Activated naive CD4-positive, alpha-beta T cell treated with anti-CD3 and anti-CD28 coated beads, Interleukin-2, amount 50 U/mL, for 72 hours (primary cell): ENCODE results near the gene GSG1L2. TPM values are rescaled to one million over a fixed set of nuclear protein-coding genes. Genes with fewer than 3 reads are reported as not detected.

Experiments used
- ATAC-seq, 2 donors: fragments of 150-1000 bp; cut with Tn5 transposase; 2 replicates each; pipeline ENCODE4 v1.10.0; 2021; ENCODE audit warnings: mild to moderate bottlenecking in 2 of 2, moderate library complexity in 2 of 2
- DNase-seq, 2 donors: peaks; one replicate each; pipeline ENCODE4 v3.0.0; 2021 to 2022; ENCODE audit warnings: low spot score in 2 of 2
- H3K27ac Mint-ChIP-seq, 2 donors: one replicate each; pipeline ENCODE4 v1.8.0; 2022; ENCODE audit warnings: mild to moderate bottlenecking in 2 of 2, mixed read lengths in 2 of 2
- H3K36me3 Mint-ChIP-seq, 2 donors: one replicate each; pipeline ENCODE4 v1.8.0; 2022; ENCODE audit warnings: mixed read lengths in 2 of 2
- H3K9me3 Mint-ChIP-seq, 2 donors: one replicate each; pipeline ENCODE4 v1.8.0; 2022; ENCODE audit warnings: mixed read lengths in 2 of 2
- total RNA-seq, 2 donors: library from RNA; stranded (reverse); gene quantifications; one replicate each; pipeline ENCODE4 v1.2.3, GENCODE V29; 2022

The GSG1L2 gene
- total RNA-seq, 2 donors from 2014 or later, result not detected

DNA sequence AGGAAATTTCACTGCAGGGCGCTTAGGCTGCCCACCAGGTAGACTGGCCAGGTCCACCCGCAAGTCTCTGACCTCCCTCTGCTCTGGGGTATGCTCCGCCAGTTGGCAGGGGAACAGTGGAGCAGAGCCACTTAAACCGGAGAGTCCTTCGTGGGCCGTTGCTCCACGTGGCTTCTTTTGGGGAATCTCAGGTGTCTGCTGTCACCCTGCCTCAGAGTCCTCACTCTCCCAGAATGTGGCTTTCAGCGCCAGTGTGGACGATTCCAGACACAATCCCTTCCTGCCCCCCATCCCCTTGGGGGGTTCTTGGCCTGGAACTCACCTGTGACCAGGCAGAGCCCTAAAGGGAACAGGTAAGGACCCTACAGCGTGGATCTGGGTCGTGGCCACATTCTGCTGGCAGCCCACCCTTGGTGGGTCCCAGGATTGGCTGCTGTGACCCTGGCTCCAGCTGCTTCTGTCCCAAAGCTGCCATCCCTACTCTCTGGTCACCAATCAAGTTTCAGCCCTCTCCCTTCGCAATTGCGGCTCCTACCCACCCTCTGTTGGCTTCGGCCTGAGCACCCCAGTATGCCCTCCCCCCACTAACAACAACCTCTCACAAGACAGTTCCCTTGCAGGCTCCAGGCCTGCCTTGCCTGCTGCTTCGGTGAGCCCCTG lies 52.7 kb downstream of the GSG1L2 start:
- no peaks in the 10 kb centered on the region for H3K36me3 Mint-ChIP-seq
- ATAC-seq (no peak), DNase-seq (no peak)
- no peaks in the 10 kb centered on the region for H3K9me3 Mint-ChIP-seq
- no peak overlapping the region for H3K27ac Mint-ChIP-seq

- DNase-seq, result peak in 1 of 2 donors; percentile 8
- H3K36me3 Mint-ChIP-seq, result no peaks in the 10 kb centered on the region
- no peaks in the 10 kb centered on the region for H3K9me3 Mint-ChIP-seq
- no peak overlapping the region for H3K27ac Mint-ChIP-seq
- peak; percentile 18 to 51 for ATAC-seq
Measured at GRCh38 chr17:9768381-9768934, 53.4 kb downstream of the GSG1L2 start.

DNA sequence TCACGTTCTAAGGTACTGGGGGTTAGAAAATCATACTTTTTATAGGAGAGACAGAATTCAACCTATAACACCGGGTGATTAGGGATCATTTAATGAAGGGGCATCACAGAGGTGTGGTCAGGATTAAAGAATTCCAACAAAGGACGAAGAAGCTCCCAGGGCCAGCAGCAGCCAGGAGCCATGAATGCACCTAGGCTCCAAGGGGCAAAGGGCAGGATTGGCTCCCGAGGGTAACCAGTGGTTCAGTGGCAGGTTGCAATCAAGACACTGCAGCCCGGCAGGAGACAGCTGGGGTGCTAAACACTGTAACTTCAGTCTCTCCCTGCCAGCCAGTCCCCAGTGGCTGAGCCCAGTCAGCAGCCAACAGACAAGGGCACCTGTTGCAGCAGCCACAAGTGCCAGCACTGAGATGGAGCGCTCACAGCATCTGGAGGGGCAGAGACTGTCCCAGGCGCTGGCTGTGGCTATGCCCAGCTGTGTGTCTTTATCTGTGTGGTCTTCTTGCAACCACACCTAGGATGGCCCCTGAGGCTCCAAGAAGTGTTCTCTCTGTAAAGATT lies 54.4 kb downstream of the GSG1L2 start:
- DNase-seq (no peak), ATAC-seq (no peak)
- no peak overlapping the region for H3K27ac Mint-ChIP-seq
- no peaks in the 10 kb centered on the region for H3K36me3 Mint-ChIP-seq
- H3K9me3 Mint-ChIP-seq, result no peaks in the 10 kb centered on the region

DNA sequence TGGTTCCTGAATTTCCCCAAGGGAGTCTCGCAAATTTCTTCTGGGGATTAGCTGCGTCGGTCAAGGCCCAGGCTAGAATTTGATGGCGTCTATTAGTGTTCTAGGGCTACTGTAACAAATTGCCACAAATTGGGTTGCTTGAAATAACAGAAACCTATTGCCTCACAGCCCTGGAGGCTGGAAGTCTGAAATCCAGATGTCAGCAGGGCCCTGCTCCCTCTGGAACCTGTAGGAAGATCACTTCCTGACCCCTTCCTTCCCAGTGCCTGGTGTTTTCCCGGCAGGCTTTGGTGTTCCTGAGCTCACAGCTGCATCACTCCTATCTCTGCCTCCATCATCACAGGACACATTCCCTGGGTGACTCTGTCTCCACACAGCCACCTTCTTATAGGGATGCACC lies 54.9 kb downstream of the GSG1L2 start:
- Mint-ChIP-seq H3K36me3 (no peaks in the 10 kb centered on the region), H3K9me3 (no peaks in the 10 kb centered on the region), H3K27ac (no peak overlapping the region)
- ATAC-seq (no peak), DNase-seq (no peak)

- Mint-ChIP-seq H3K27ac (no peak overlapping the region), H3K36me3 (no peaks in the 10 kb centered on the region), H3K9me3 (no peaks in the 10 kb centered on the region)
- no peak for ATAC-seq
- no peak for DNase-seq
Measured at GRCh38 chr17:9765322-9765721, 56.6 kb downstream of the GSG1L2 start.

GRCh38 chr17:9763643-9764042 lies 58.2 kb downstream of the GSG1L2 start:
- Mint-ChIP-seq H3K27ac (no peak overlapping the region), H3K9me3 (no peaks in the 10 kb centered on the region), H3K36me3 (no peaks in the 10 kb centered on the region)
- ATAC-seq, result no peak
- no peak for DNase-seq

DNA sequence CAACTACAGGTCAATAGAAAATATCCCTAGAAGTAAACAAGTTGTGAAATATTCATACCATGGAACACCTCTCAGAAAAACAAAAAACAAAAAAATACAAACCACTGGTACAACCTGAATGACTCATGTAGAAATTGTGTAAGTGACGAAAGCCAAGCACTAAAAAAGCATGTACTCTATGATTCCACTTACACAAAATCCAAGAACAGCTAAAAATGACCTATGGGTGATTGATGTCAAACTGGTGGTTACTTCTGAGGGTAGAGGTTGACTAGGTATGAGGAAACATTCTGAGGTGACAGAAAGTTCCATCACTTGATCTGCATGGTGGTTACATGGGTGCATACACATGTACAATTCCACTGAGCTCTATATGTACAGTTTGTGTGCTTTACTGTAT lies 61.6 kb downstream of the GSG1L2 start:
- H3K36me3 Mint-ChIP-seq, result no peaks in the 10 kb centered on the region
- H3K9me3 Mint-ChIP-seq, result no peaks in the 10 kb centered on the region
- ATAC-seq (peak; percentile 59 to 70), DNase-seq (no peak)
- no peak overlapping the region for H3K27ac Mint-ChIP-seq

GRCh38 chr17:9755083-9755482 lies 66.8 kb downstream of the GSG1L2 start:
- DNase-seq (no peak), ATAC-seq (no peak)
- Mint-ChIP-seq H3K36me3 (no peaks in the 10 kb centered on the region), H3K9me3 (no peaks in the 10 kb centered on the region), H3K27ac (no peak overlapping the region)

Other genes starting within 250 kb of the GSG1L2 start
- 10 to 100 TPM; 42.1 to 65.4 TPM for gene STX8, start 246.3 kb downstream of the GSG1L2 start, total RNA-seq
- gene CFAP52, start 245.4 kb downstream of the GSG1L2 start, total RNA-seq, result not detected
- 1 to 10 TPM in 1 of 2 donors, under 1 TPM in 1; 0.20 to 1.1 TPM for gene USP43, start 176.6 kb downstream of the GSG1L2 start, total RNA-seq
- gene DHRS7C, start 30.5 kb downstream of the GSG1L2 start, total RNA-seq, result not detected
- gene GLP2R, start 3.8 kb upstream of the GSG1L2 start, total RNA-seq, result not detected
- gene RCVRN, start 83.2 kb upstream of the GSG1L2 start, total RNA-seq, result not detected